Measurements from ENCODE around the gene BMPR1B.

BMPR1B gene

GRCh38 chr4:94960708-94961107 is 203.0 kb downstream of the BMPR1B start:
- no peak for DNase-seq (ENCODE audit: low read depth)

- DNase-seq (ENCODE audit: low read depth): no peak
Observed at GRCh38 chr4:94961420-94961819, 203.7 kb downstream of the BMPR1B start.

- no peak for DNase-seq (ENCODE audit: low read depth)
Observed at GRCh38 chr4:94962484-94962883, 204.7 kb downstream of the BMPR1B start.

- no peak for DNase-seq (ENCODE audit: low read depth)
Observed at GRCh38 chr4:94965852-94966251, 208.1 kb downstream of the BMPR1B start.

GRCh38 chr4:94968493-94968892 is 210.7 kb downstream of the BMPR1B start:
- no peak for DNase-seq (ENCODE audit: low read depth)

GRCh38 chr4:94970650-94971049 is 212.9 kb downstream of the BMPR1B start:
- DNase-seq (ENCODE audit: low read depth): no peak

GRCh38 chr4:94974773-94975172 is 217.0 kb downstream of the BMPR1B start:
- DNase-seq (ENCODE audit: low read depth): no peak

GRCh38 chr4:94976371-94977011 is 218.7 kb downstream of the BMPR1B start:
- no peak for DNase-seq (ENCODE audit: low read depth)

- DNase-seq (ENCODE audit: low read depth): no peak
Observed at GRCh38 chr4:94978904-94979303, 221.1 kb downstream of the BMPR1B start.

GRCh38 chr4:94979621-94980020 is 221.9 kb downstream of the BMPR1B start:
- no peak for DNase-seq (ENCODE audit: low read depth)

- no peak for DNase-seq (ENCODE audit: low read depth)
Observed at GRCh38 chr4:94995684-94996394, 238.1 kb downstream of the BMPR1B start.

GRCh38 chr4:95000076-95000648 is 242.4 kb downstream of the BMPR1B start:
- no peak for DNase-seq (ENCODE audit: low read depth)

GRCh38 chr4:95004912-95005311 is 247.2 kb downstream of the BMPR1B start:
- DNase-seq (ENCODE audit: low read depth): no peak

- no peak for DNase-seq (ENCODE audit: low read depth)
Observed at GRCh38 chr4:95007998-95008397, 250.2 kb downstream of the BMPR1B start.

- no peak for DNase-seq (ENCODE audit: low read depth)
Observed at GRCh38 chr4:95013236-95013635, 255.5 kb downstream of the BMPR1B start.

GRCh38 chr4:95014068-95014467 is 256.3 kb downstream of the BMPR1B start:
- no peak for DNase-seq (ENCODE audit: low read depth)

GRCh38 chr4:95017305-95018064 is 259.7 kb downstream of the BMPR1B start:
- no peak for DNase-seq (ENCODE audit: low read depth)

- no peak for DNase-seq (ENCODE audit: low read depth)
Observed at GRCh38 chr4:95018785-95019184, 261.0 kb downstream of the BMPR1B start.

GRCh38 chr4:95020521-95020920 is 262.8 kb downstream of the BMPR1B start:
- DNase-seq (ENCODE audit: low read depth): no peak

GRCh38 chr4:95021099-95021498 is 263.3 kb downstream of the BMPR1B start:
- DNase-seq (ENCODE audit: low read depth): no peak

GRCh38 chr4:95023110-95023509 is 265.4 kb downstream of the BMPR1B start:
- no peak for DNase-seq (ENCODE audit: low read depth)

- DNase-seq (ENCODE audit: low read depth): no peak
Observed at GRCh38 chr4:95027905-95028618, 270.3 kb downstream of the BMPR1B start.

Measured in stimulated activated CD8-positive, alpha-beta memory T cell treated with anti-CD3 and anti-CD28 coated beads, Interleukin-12 subunit alpha, Interleukin-12 subunit beta, amount 100 ng/mL, for 4 hours (primary cell).